PFSK-1 (cell line): ENCODE measurements around the gene MT1A. TPM values are rescaled to one million over a fixed set of nuclear protein-coding genes. Genes with fewer than 3 reads are reported as not detected.

ENCODE experiments used
- FOXP2 ChIP-seq: optimal IDR thresholded peaks from 2 replicates; pipeline ENCODE3; 2011; ENCODE audit warnings: borderline replicate concordance, control low read depth, inconsistent platforms; ENCODE audit not compliant: insufficient read depth; ENCODE audit errors: extremely low read length, extremely low read depth
- POLR2AphosphoS5 ChIP-seq: IDR thresholded peaks from 2 replicates; pipeline ENCODE4 v1.6.1; 2012; ENCODE audit warnings: low read depth, mild to moderate bottlenecking, control low read depth, low read length, moderate library complexity
- REST ChIP-seq, 2 experiments: IDR thresholded peaks; 2 replicates each; pipeline versions ENCODE4 v1.6.1 to v1.8.0; 2011 to 2012; ENCODE audit warnings: low read depth in 2 of 2, low read length in 2 of 2, control low read depth in 1 of 2, inconsistent platforms in 1 of 2, mild to moderate bottlenecking in 1 of 2, moderate library complexity in 1 of 2; ENCODE audit not compliant: insufficient read depth in 1 of 2
- SIN3A ChIP-seq: IDR thresholded peaks from 2 replicates; pipeline ENCODE4 v1.6.1; 2012; ENCODE audit warnings: mild to moderate bottlenecking, low read length, moderate library complexity, borderline replicate concordance; ENCODE audit not compliant: insufficient read depth
- TAF1 ChIP-seq: IDR thresholded peaks from 2 replicates; pipeline ENCODE4 v1.6.1; 2012; ENCODE audit warnings: low read length, control low read depth, borderline replicate concordance; ENCODE audit not compliant: insufficient read depth
- polyA plus RNA-seq: library from polyadenylated mRNA; unstranded; fragments of >200 nt; gene quantifications from one replicate; pipeline ENCODE4 v1.2.1, GENCODE V29; 2012; ENCODE audit warnings: low read depth, missing spikeins; ENCODE audit not compliant: insufficient read length

MT1A gene
- not detected for polyA plus RNA-seq

GRCh38 chr16:56637814-56638750 is at the start of gene MT1A:
Gene MT1A (plus strand): TSS chr16:56638666. CDS start chr16:56638739, 73 bp downstream.
- TF ChIP-seq FOXP2 (no peak), TAF1 (no peak), REST (IDR thresholded peaks at IDR 0.05; ENCODE audit: insufficient read depth in 1 of 2, low read depth in 2 of 2, low read length in 2 of 2) (no peak), SIN3A (no peak), POLR2AphosphoS5 (no peak)

GRCh38 chr16:56588781-56589140 is 49.7 kb upstream of the MT1A start:
- TF ChIP-seq SIN3A (no peak), REST (IDR thresholded peaks at IDR 0.05; ENCODE audit: insufficient read depth in 1 of 2, low read depth in 2 of 2, low read length in 2 of 2) (no peak), TAF1 (no peak)

GRCh38 chr16:56589141-56590039 is 49.1 kb upstream of the MT1A start, which contains the start of gene MT3:
Gene MT3 (plus strand): TSS chr16:56589528. CDS start chr16:56589591, 63 bp downstream.
- no peak for TF ChIP-seq REST (IDR thresholded peaks at IDR 0.05; ENCODE audit: insufficient read depth in 1 of 2, low read depth in 2 of 2, low read length in 2 of 2)
- no peak for TF ChIP-seq TAF1
- TF ChIP-seq POLR2AphosphoS5 = no peak

GRCh38 chr16:56591377-56592060 is 46.9 kb upstream of the MT1A start:
- TF ChIP-seq TAF1 = no peak
- TF ChIP-seq POLR2AphosphoS5 = no peak
- TF ChIP-seq FOXP2 = no peak
- TF ChIP-seq REST (IDR thresholded peaks at IDR 0.05; ENCODE audit: insufficient read depth in 1 of 2, low read depth in 2 of 2, low read length in 2 of 2) = no peak
